Measurements from ENCODE around the gene ST14. TPM values are rescaled to one million over a fixed set of nuclear protein-coding genes. Genes with fewer than 3 reads are reported as not detected.
A peak's percentile ranks its signal among the peaks of the same experiment; 100 is the strongest.

ST14 gene
- total and polyA plus RNA-seq, 10 of the 15 experiments (the other 5 are each of a cell fraction or from before 2014, with no cell fraction given): 0.02 to 3.9 (median 0.73) TPM; not detected in 2

DNA sequence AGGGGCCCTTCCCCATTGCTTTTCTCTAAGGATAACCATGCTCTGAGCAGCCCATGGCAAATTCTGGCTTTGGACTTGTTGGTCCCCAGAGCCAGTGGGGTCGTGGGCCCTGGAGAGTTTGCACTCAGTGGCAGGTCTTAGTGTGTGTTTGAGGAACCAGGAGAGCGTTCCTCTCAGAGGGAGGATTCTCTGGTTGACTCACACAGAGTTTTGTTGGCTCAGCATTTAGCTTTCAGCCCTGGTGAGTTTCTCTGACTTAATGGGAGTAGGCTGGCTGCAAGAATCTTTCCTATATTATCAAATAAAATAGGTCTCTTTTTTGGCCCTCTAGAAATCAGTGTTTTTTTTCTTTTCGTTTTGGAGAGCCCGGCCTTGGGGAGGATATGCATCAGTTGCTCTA is 20.9 kb downstream of the ST14 start (continued):
- TF ChIP-seq, protein P1, sequence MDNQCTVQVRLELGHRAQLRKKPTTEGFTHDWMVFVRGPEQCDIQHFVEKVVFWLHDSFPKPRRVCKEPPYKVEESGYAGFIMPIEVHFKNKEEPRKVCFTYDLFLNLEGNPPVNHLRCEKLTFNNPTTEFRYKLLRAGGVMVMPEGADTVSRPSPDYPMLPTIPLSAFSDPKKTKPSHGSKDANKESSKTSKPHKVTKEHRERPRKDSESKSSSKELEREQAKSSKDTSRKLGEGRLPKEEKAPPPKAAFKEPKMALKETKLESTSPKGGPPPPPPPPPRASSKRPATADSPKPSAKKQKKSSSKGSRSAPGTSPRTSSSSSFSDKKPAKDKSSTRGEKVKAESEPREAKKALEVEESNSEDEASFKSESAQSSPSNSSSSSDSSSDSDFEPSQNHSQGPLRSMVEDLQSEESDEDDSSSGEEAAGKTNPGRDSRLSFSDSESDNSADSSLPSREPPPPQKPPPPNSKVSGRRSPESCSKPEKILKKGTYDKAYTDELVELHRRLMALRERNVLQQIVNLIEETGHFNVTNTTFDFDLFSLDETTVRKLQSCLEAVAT (IDR thresholded peaks at IDR 0.05): no peak
- TF ChIP-seq, protein P2, sequence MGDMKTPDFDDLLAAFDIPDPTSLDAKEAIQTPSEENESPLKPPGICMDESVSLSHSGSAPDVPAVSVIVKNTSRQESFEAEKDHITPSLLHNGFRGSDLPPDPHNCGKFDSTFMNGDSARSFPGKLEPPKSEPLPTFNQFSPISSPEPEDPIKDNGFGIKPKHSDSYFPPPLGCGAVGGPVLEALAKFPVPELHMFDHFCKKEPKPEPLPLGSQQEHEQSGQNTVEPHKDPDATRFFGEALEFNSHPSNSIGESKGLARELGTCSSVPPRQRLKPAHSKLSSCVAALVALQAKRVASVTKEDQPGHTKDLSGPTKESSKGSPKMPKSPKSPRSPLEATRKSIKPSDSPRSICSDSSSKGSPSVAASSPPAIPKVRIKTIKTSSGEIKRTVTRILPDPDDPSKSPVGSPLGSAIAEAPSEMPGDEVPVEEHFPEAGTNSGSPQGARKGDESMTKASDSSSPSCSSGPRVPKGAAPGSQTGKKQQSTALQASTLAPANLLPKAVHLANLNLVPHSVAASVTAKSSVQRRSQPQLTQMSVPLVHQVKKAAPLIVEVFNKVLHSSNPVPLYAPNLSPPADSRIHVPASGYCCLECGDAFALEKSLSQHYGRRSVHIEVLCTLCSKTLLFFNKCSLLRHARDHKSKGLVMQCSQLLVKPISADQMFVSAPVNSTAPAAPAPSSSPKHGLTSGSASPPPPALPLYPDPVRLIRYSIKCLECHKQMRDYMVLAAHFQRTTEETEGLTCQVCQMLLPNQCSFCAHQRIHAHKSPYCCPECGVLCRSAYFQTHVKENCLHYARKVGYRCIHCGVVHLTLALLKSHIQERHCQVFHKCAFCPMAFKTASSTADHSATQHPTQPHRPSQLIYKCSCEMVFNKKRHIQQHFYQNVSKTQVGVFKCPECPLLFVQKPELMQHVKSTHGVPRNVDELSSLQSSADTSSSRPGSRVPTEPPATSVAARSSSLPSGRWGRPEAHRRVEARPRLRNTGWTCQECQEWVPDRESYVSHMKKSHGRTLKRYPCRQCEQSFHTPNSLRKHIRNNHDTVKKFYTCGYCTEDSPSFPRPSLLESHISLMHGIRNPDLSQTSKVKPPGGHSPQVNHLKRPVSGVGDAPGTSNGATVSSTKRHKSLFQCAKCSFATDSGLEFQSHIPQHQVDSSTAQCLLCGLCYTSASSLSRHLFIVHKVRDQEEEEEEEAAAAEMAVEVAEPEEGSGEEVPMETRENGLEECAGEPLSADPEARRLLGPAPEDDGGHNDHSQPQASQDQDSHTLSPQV (IDR thresholded peaks at IDR 0.05): no peak
- TF ChIP-seq FOXK2 (IDR thresholded peaks at IDR 0.05) (no peak), CHD1 (IDR thresholded peaks at IDR 0.05; ENCODE audit: low read depth, low read length) (no peak), SUPT20H (IDR thresholded peaks at IDR 0.05; ENCODE audit: borderline replicate concordance, control insufficient read depth, low read depth, low read length) (no peak)

DNA sequence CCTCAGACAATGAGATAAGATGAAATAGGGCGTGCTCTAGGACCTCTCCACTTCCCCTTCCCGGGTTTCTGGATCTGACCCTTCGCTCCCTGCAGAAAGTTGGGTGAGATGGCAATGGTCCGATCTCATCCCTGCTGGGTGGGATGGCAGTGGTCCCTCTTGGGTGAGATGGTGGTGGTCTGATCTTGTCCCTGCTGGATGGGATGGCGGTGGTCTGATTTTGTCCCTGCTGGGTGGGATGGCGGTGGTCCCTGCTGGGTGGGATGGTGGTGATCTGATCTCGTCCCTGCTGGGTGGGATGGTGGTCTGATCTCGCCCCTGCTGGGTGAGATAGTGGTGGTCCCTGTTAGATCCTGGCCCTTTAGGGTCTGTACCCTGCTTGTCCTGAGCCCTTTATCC is 21.3 kb downstream of the ST14 start:
- peak overlapping the region; percentile 69 for H3K4me2 ChIP-seq (ENCODE audit: control insufficient read depth, insufficient read depth)
- in situ Hi-C loops (cut with MboI): no loop called here
- SMC1A ChIA-PET (ENCODE audit: uncharacterized antibody, unreplicated experiment): interaction anchor here (1.1 to 5.2 kb wide), 5 partner anchors 12 to 149 kb away, joined by 3 to 37 read pairs (median 4); no protein-coding TSS in a partner anchor

More for the DNA sequence above, 21.3 kb downstream of the ST14 start:
- peaks cover 35% of the 10 kb centered on the region for H3K4me1 ChIP-seq (ENCODE audit: control insufficient read depth, insufficient read depth, low read length)
- POLR2A ChIA-PET: interaction anchor here (1.1 kb wide), 1 partner anchor 20 kb away, joined by 3 read pairs; no protein-coding TSS in a partner anchor
- no peaks in the 10 kb centered on the region for H3K79me2 ChIP-seq (ENCODE audit: control insufficient read depth, insufficient read depth, low read length)
- no peaks in the 10 kb centered on the region for H3K27me3 ChIP-seq (replicated peaks in 1 of 2; ENCODE audit: control insufficient read depth in 2 of 2, insufficient read depth in 2 of 2, low read length in 1 of 2)
- peak; percentile 26 for ATAC-seq
- H3K27ac ChIP-seq (ENCODE audit: control insufficient read depth, insufficient read depth): no peak overlapping the region
- H3K9me3 ChIP-seq (replicated peaks; ENCODE audit: control insufficient read depth, insufficient read depth, low read length): no peaks in the 10 kb centered on the region
- no peak overlapping the region for H3K4me3 ChIP-seq
- RAD21 ChIA-PET (ENCODE audit: unreplicated experiment): interaction anchor here (1.3 to 2.4 kb wide), 2 partner anchors 30 to 48 kb away, joined by 8 to 17 read pairs; no protein-coding TSS in a partner anchor
- WGBS (ENCODE audit: insufficient coverage, insufficient replicate concordance, low lambda C conversion rate, missing lambda C conversion rate): 37% methylated on average over 5 of the region's 8 CpGs
- TF ChIP-seq ZSCAN29 (IDR thresholded peaks at IDR 0.05): no peak
- TF ChIP-seq MXI1 (IDR thresholded peaks at IDR 0.05; ENCODE audit: low read depth, low read length): no peak
- TF ChIP-seq STAT1 (conservative IDR thresholded peaks at IDR 0.05): no peak
- TF ChIP-seq SMC3 (IDR thresholded peaks at IDR 0.05; ENCODE audit: borderline replicate concordance, low read length): no peak
- FAIRE-seq: no peak
- BruUV-seq (replicated peaks): no TSS peak
- H2AFZ ChIP-seq (ENCODE audit: control insufficient read depth, low read depth, low read length): no peak overlapping the region
- H3K9ac ChIP-seq (ENCODE audit: control insufficient read depth, insufficient read depth, low read length): no peak overlapping the region
- no peaks in the 10 kb centered on the region for H3K36me3 ChIP-seq (ENCODE audit: control insufficient read depth in 2 of 2, insufficient read depth in 2 of 2, low read length in 1 of 2)
- intact Hi-C loops (cut with micrococcal nuclease; ENCODE audit: unreplicated experiment): loop anchor here (5.0 kb wide), 1 partner anchor 34 kb away; no protein-coding TSS in a partner anchor
- no peaks in the 10 kb centered on the region for H4K20me1 ChIP-seq (ENCODE audit: control insufficient read depth, insufficient read depth)
- no peak for DNase-seq (ENCODE audit: low read depth, low spot score)
- CTCF ChIA-PET: interaction anchor here (1.2 kb wide), 1 partner anchor 30 kb away, joined by 6 read pairs; no protein-coding TSS in a partner anchor

Data from GM12878 (cell line).